ENCODE data around the gene APOO.

The APOO gene

DNA sequence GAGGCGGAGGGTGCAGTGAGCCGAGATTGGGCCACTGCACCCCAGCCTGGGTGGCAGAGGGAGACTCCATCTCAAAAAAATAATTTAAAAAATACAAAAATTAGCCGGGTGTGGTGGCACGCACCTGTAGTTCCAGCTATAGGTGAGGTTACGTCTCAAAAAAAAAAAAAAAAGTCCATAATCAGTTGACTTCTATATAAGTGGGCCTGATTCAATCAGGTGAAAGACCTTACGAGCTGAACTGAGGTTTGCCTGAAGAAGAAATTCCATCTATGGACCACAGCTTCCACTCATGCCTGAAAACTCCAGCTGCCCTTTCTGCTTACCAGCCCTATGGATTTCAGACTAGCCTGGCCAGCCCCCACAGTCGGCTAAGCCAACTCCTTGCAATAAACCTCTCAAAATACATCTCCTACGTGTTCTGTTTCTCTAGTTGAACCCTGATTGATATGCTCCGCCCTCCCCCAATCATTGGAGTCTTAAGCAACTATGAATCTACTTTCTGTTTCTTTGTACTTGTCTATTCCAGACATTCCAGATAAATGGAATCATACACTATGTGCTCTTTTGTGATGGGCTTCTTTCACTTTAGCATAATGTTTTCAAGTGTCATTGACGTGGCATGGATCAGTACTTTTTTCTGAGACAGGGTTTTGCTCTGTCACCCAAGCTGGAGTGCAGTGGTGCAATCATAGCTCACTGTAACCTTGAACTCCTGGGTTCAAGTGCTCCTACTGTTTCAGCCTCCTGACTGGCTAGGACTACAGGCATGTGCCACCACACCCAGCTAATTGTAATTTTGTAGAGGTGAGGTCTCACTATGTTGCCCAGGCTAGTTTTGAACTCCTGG is 88.1 kb downstream of the APOO start:
- H3K27ac ChIP-seq = no peak overlapping the region
- TF ChIP-seq, protein P1, sequence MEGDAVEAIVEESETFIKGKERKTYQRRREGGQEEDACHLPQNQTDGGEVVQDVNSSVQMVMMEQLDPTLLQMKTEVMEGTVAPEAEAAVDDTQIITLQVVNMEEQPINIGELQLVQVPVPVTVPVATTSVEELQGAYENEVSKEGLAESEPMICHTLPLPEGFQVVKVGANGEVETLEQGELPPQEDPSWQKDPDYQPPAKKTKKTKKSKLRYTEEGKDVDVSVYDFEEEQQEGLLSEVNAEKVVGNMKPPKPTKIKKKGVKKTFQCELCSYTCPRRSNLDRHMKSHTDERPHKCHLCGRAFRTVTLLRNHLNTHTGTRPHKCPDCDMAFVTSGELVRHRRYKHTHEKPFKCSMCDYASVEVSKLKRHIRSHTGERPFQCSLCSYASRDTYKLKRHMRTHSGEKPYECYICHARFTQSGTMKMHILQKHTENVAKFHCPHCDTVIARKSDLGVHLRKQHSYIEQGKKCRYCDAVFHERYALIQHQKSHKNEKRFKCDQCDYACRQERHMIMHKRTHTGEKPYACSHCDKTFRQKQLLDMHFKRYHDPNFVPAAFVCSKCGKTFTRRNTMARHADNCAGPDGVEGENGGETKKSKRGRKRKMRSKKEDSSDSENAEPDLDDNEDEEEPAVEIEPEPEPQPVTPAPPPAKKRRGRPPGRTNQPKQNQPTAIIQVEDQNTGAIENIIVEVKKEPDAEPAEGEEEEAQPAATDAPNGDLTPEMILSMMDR (conservative IDR thresholded peaks at IDR 0.05; ENCODE audit: low read depth) = no peak
- ChIA-PET CTCF (no interaction called here), POLR2A (ENCODE audit: low non-redundant PET) (no interaction called here)
- no peak for DNase-seq (ENCODE audit: low spot score)

DNA sequence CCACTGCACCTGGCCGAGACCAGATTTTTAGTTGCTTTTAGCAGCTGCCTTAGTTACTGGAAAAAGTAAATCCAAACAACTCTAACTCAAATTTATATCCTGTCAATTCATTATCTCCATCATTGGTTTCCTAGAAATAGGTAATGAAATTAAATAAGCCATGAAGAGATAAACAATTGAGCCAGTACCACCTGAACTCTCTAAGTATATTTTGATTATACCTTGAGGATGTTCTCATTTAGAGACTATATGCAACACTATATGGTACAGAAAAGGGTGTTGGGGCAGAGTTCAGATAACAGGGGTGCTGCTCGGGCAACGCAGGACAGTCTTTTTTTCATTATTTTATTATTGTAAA is 89.8 kb downstream of the APOO start:
- no peak for DNase-seq (ENCODE audit: low spot score)
- POLR2A ChIA-PET (ENCODE audit: low non-redundant PET) = no interaction called here
- H3K27ac ChIP-seq = no peak overlapping the region
- CTCF ChIA-PET = no interaction called here
- TF ChIP-seq, protein P1 (conservative IDR thresholded peaks at IDR 0.05; ENCODE audit: low read depth) = no peak

DNA sequence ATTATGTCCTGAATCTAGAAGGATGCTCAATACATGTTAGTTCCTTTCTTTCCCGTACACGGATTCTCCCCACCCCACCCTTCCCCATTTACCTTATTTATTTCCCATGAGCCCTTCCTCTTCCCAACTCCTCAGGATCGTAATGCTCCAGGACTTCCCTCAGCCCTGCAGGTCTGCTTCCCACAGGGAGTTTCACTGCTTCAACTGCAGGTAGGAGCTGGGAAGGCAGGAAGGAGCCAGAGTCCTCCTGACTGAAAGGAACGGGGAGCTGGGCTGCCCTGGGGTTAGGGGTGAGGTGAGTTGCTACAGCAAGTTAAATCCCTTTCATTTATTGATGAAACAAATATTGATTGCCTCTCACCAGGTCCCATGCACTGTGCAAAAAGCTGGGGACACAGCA is 91.6 kb downstream of the APOO start:
- no peak for DNase-seq (ENCODE audit: low spot score)
- ChIA-PET POLR2A (ENCODE audit: low non-redundant PET) (no interaction called here), CTCF (no interaction called here)
- no peak overlapping the region for H3K27ac ChIP-seq
- TF ChIP-seq, protein P1 (conservative IDR thresholded peaks at IDR 0.05; ENCODE audit: low read depth) = no peak

DNA sequence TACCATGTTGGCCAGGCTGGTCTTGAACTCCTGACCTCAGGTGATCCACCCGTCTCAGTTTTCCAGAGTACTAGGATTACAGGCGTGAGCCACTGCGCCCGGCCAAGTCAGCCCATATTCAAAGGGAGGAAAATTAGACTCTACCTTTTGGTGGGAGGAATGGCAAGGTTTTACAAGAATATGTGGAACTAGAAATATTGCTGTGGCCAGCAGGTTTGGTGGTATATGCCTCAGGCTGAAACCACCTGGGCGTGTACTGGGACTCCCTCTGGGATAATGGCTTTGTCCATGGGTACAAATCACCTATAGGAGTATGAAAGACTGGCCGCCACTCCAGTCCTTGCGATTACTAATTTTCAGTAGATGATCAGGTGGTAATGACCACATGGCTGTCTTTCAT is 92.4 kb downstream of the APOO start:
- DNase-seq (ENCODE audit: low spot score) = no peak
- TF ChIP-seq, protein P1 (conservative IDR thresholded peaks at IDR 0.05; ENCODE audit: low read depth) = no peak
- ChIA-PET POLR2A (ENCODE audit: low non-redundant PET) (no interaction called here), CTCF (no interaction called here)
- no peak overlapping the region for H3K27ac ChIP-seq

DNA sequence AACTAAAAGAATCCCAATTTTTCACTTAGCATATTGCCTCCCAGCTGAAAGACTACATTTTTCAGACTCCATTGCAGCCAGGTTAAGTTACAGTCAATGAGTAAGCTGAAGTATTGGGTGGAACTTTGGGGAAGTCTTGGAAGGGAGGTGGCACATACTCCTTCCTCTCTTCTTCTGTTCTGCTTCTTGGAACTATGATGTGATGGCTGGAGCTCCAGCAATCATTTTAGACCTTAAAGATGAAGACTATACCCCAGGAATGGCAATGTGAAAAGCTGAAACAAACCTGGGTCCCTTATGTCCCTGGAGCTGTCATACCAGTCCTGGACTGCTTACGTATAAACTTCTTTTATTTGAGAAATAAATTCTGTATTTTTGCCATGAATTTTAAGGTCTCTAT is 93.9 kb downstream of the APOO start:
- DNase-seq (ENCODE audit: low spot score) = no peak
- ChIA-PET CTCF (interaction anchor here (0.9 kb wide), 1 partner anchor 31 kb away, joined by 3 read pairs; the partner anchor contains the start of gene SAT1), POLR2A (ENCODE audit: low non-redundant PET) (no interaction called here)
- TF ChIP-seq, protein P1 (conservative IDR thresholded peaks at IDR 0.05; ENCODE audit: low read depth) = no peak
- H3K27ac ChIP-seq = no peak overlapping the region

DNA sequence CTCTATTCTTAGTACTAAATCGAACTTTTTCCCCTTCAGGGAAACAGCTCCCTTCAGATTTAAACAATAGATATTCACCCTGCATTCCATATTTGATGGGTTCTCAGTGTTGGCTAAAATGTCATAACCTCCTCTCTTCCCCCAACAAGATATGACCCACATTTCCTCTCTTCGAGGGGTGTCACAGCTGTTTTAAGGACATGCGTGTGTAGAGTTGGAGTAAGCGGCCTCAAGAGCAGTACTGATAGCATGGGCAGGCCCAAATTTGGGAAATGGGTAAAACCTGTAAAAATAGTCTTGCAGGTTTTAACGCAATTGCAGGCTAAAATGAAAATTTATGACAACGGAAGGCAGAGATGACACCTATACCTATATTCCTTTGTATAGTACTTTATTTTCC is 96.1 kb downstream of the APOO start:
- no peak overlapping the region for H3K27ac ChIP-seq
- TF ChIP-seq, protein P1 (conservative IDR thresholded peaks at IDR 0.05; ENCODE audit: low read depth) = no peak
- DNase-seq (ENCODE audit: low spot score) = no peak
- CTCF ChIA-PET = no interaction called here
- POLR2A ChIA-PET (ENCODE audit: low non-redundant PET) = no interaction called here

All from RWPE1 (cell line).